Measurements from ENCODE around the gene HRH1.

DNA sequence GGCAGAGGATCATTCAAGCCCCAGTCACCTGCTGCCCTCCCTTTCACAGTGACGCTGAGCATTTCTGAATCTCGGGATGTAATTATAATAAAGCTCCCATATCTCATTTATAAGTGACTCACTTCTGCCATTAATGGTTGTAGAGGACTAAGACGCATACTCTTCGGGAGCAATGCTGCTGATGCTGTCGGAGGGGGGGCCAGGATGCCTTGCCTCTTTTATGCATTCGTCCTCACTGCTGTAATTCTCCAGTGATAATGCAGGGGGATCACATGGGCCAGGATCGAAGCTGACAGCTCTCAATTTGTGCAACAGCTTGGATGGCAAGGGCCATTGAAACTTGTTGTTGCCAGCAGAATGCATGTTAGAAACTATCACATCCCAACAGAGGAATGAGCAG, 3.1 kb downstream of the HRH1 start:
- TF ChIP-seq, protein P1, sequence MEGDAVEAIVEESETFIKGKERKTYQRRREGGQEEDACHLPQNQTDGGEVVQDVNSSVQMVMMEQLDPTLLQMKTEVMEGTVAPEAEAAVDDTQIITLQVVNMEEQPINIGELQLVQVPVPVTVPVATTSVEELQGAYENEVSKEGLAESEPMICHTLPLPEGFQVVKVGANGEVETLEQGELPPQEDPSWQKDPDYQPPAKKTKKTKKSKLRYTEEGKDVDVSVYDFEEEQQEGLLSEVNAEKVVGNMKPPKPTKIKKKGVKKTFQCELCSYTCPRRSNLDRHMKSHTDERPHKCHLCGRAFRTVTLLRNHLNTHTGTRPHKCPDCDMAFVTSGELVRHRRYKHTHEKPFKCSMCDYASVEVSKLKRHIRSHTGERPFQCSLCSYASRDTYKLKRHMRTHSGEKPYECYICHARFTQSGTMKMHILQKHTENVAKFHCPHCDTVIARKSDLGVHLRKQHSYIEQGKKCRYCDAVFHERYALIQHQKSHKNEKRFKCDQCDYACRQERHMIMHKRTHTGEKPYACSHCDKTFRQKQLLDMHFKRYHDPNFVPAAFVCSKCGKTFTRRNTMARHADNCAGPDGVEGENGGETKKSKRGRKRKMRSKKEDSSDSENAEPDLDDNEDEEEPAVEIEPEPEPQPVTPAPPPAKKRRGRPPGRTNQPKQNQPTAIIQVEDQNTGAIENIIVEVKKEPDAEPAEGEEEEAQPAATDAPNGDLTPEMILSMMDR (conservative IDR thresholded peaks at IDR 0.05 in 1 of 2, IDR thresholded peaks at IDR 0.05 in 1 of 2; ENCODE audit: extremely low read depth in 1 of 2, insufficient read depth in 1 of 2, low read depth in 1 of 2, low read length in 2 of 2), result no peak
- no peak for TF ChIP-seq EZH2 (IDR thresholded peaks at IDR 0.05; ENCODE audit: borderline replicate concordance, low read length)
